Measurements from ENCODE around the gene HDLBP. TPM values are rescaled to one million over a fixed set of nuclear protein-coding genes. Genes with fewer than 3 reads are reported as not detected.

The HDLBP gene
- total RNA-seq, 1 donor from 2014 or later: 300 TPM

DNA sequence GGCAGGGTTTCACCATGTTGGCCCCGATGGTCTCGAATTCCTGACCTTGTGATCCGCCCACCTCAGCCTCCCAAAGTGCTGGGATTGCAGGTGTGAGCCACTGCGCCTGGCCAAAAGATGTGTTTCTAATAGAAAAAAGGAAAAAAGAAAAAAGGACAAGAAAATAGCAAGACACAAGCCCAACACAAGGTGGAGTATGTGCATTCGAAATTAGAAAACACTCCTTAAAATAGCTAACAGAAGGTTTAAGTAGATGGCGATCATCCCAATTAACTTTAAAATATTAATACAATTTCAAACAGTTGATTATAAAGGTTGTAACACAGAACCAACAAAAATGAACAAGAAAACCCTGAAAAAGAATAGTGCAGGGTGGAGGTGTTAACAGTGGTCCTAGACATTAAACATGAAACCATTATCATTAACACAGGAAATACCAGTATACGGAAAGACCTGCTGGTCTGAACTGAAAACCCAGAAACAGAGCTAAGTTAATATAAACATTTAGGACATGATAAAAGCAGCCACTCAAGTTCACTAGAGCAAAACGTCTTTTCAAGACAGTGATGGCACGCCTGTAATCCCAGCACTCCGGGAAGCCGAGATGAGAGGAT lies 57.9 kb downstream of the HDLBP start:
- TF ChIP-seq POLR2AphosphoS5 (IDR thresholded peaks at IDR 0.05; ENCODE audit: insufficient read depth in 1 of 2, low read depth in 1 of 2) (no peak), POLR2A (IDR thresholded peaks at IDR 0.05) (no peak), CTCF (IDR thresholded peaks at IDR 0.05) (no peak)
- no peaks in the 10 kb centered on the region for H3K4me1 ChIP-seq
- no peak overlapping the region for H3K27ac ChIP-seq
- no peak for DNase-seq (ENCODE audit: extremely low spot score in 2 of 2)
- H3K27me3 ChIP-seq: no peaks in the 10 kb centered on the region
- no peak overlapping the region for H3K4me3 ChIP-seq
- intact Hi-C loops (cut with DNase I): no loop called here
- peaks cover 10 to 90% of the 10 kb centered on the region in 2 donors for H3K36me3 ChIP-seq
- no peaks in the 10 kb centered on the region for H3K9me3 ChIP-seq

- Histone ChIP-seq H3K36me3 (peaks cover 14 to 90% of the 10 kb centered on the region in 2 donors), H3K27ac (no peak overlapping the region), H3K4me1 (no peaks in the 10 kb centered on the region), H3K9me3 (no peaks in the 10 kb centered on the region), H3K27me3 (no peaks in the 10 kb centered on the region), H3K4me3 (no peak overlapping the region)
- DNase-seq (ENCODE audit: extremely low spot score in 2 of 2): peak in 1 of 2 donors; percentile 72
- no peak for TF ChIP-seq CTCF (IDR thresholded peaks at IDR 0.05)
- no peak for TF ChIP-seq POLR2A (IDR thresholded peaks at IDR 0.05)
- TF ChIP-seq POLR2AphosphoS5 (IDR thresholded peaks at IDR 0.05; ENCODE audit: insufficient read depth in 1 of 2, low read depth in 1 of 2): no peak
- intact Hi-C loops (cut with DNase I): no loop called here
Measured at GRCh38 chr2:241256168-241256545, 59.3 kb downstream of the HDLBP start.

GRCh38 chr2:241255542-241256167 lies 59.8 kb downstream of the HDLBP start:
- H3K27ac ChIP-seq: no peak overlapping the region
- peaks cover 17 to 90% of the 10 kb centered on the region in 2 donors for H3K36me3 ChIP-seq
- no peaks in the 10 kb centered on the region for H3K9me3 ChIP-seq
- no peaks in the 10 kb centered on the region for H3K27me3 ChIP-seq
- no peak for DNase-seq (ENCODE audit: extremely low spot score in 2 of 2)
- H3K4me1 ChIP-seq: no peaks in the 10 kb centered on the region
- TF ChIP-seq POLR2AphosphoS5 (IDR thresholded peaks at IDR 0.05; ENCODE audit: insufficient read depth in 1 of 2, low read depth in 1 of 2) (no peak), CTCF (IDR thresholded peaks at IDR 0.05) (no peak), POLR2A (IDR thresholded peaks at IDR 0.05) (no peak)
- no peak overlapping the region for H3K4me3 ChIP-seq
- intact Hi-C loops (cut with DNase I): no loop called here

DNA sequence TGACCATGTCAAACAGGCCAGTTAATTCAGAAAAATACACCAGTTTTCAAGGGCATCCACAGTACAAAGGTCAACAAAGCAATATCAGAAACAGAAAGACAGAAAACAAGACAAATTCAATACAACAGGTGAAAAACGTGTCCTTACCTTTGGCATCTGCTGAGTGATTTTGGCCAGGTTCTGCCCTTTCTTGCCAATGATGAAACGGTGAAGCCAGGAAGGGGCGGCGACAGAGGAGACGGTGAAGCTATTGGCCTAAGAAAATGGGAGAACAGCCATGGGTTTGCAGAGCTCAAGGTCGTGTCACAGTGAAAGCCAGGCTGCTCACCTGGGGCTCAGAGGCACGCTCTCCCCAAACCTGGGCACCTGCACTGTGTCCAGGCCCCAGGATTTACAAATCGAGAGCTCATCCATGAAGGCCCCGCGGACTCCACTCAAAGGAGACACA lies 60.5 kb downstream of the HDLBP start:
- Histone ChIP-seq H3K36me3 (peaks cover 17 to 90% of the 10 kb centered on the region in 2 donors), H3K4me3 (no peak overlapping the region), H3K4me1 (no peaks in the 10 kb centered on the region), H3K27ac (no peak overlapping the region), H3K27me3 (no peaks in the 10 kb centered on the region), H3K9me3 (no peaks in the 10 kb centered on the region)
- TF ChIP-seq POLR2A (IDR thresholded peaks at IDR 0.05): no peak
- no peak for TF ChIP-seq POLR2AphosphoS5 (IDR thresholded peaks at IDR 0.05; ENCODE audit: insufficient read depth in 1 of 2, low read depth in 1 of 2)
- TF ChIP-seq CTCF (IDR thresholded peaks at IDR 0.05): no peak
- intact Hi-C loops (cut with DNase I): no loop called here
- DNase-seq (ENCODE audit: extremely low spot score in 2 of 2): no peak
